Measurements from ENCODE around the gene PACS1. TPM values are rescaled to one million over a fixed set of nuclear protein-coding genes. Genes with fewer than 3 reads are reported as not detected.

Gene PACS1
- total RNA-seq, 2 experiments from 2014 or later: 59.5 to 62.7 TPM

- CTCF ChIA-PET: interaction anchor here (1.5 kb wide), 1 partner anchor 82 kb away, joined by 4 read pairs; no protein-coding TSS in a partner anchor
- POLR2A ChIA-PET: interaction anchor here (0.6 kb wide), 1 partner anchor 439 kb away, joined by 10 read pairs; no protein-coding TSS in a partner anchor
Observed at GRCh38 chr11:66150140-66150539, 80.1 kb downstream of the PACS1 start.

DNA sequence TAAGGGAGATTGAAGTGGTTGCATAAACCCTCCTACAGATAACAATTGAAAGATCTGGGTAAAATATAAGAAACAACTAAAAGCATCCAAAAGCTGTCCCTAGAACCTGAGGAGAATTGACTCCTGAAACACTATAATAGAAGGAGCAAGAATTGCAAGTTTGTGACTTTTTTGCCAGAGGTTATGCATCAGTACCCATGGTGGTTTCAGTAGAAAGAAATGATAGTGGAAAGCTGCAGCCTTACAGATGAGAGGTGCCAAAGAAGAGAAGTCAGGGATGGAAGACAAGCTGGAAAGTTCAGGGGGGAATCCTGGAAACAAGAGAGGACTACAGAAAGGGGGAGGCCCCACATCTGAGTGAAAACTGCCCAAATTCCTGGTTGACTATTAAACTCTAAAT is 80.7 kb downstream of the PACS1 start:
- ChIA-PET CTCF (interaction anchor here (1.5 kb wide), 1 partner anchor 83 kb away, joined by 4 read pairs; no protein-coding TSS in a partner anchor), POLR2A (interaction anchor here (0.6 kb wide), 1 partner anchor 439 kb away, joined by 10 read pairs; no protein-coding TSS in a partner anchor)

DNA sequence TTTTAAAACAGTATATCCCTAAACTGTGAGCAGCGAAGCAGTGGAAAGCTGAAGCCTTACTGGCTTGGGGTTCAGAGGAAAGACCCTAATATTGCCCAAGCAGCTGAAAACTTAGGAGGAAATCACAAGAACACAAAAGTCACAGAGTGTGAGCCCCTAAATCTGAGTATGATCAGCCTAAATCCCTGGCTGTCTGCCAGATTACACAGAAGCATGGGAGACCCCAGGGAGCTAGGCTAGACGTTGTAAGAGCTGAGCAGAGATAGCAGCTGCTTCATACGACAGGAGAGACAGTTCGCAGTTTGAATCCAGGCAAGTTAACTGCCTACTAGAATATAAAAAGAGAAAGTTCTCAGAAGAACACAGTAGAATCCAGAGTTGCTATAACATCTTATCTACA is 81.2 kb downstream of the PACS1 start:
- ChIA-PET CTCF (interaction anchor here (1.5 kb wide), 1 partner anchor 83 kb away, joined by 4 read pairs; no protein-coding TSS in a partner anchor), POLR2A (no interaction called here)

DNA sequence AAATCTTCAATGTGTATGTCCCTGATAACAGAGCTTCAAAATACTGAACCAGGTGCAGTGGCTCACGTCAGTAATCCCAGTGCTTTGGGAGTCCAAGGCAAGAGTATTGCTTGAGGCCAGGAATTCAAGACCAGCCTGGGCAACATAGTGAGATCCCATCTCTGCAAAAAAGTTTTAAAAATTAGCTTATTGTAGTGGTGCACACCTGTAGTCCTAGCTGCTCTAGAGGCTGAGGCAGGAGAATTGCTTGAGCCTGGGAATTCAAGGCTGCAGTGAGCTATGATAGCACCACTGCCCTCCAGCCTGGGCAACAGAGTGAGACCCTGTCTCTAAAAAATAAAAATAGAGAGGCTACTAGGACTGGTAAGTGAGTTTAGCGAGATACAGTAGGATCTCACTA is 84.0 kb downstream of the PACS1 start:
- ChIA-PET CTCF (interaction anchor here (0.6 kb wide), 1 partner anchor 919 kb away, joined by 4 read pairs; no protein-coding TSS in a partner anchor), POLR2A (no interaction called here)

DNA sequence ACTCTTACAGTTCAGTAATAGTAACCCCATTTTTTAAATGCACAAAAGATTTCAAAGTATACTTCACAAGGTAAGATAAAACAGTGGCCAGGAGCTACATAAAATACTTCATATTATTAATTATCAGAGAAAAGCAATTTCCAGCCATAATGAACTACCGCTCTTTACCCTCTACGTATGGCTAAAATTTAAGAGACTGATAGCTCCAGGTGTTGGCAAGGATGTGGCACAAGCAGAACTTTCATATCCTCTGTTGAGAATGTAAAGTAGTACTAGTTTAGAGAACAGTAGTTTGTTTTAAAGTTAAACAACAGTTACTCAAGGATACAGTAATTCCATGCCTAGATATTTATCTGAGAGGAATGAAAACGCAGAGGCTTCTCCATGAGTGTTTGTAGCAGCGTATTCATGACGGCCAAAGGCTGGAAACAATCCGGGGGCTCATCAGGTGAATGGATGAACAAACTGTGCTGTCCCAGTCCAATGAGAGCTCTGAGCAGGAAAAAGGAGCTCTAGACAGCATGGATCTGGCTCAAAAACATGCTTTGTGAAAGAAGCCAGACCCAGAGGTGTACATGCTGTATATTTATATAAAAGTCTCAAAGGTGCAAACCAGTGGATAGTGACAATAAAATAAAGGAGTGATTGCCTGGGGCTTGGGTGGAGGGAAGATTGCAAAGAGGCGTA is 85.5 kb downstream of the PACS1 start:
- CTCF ChIA-PET: no interaction called here
- POLR2A ChIA-PET: no interaction called here

DNA sequence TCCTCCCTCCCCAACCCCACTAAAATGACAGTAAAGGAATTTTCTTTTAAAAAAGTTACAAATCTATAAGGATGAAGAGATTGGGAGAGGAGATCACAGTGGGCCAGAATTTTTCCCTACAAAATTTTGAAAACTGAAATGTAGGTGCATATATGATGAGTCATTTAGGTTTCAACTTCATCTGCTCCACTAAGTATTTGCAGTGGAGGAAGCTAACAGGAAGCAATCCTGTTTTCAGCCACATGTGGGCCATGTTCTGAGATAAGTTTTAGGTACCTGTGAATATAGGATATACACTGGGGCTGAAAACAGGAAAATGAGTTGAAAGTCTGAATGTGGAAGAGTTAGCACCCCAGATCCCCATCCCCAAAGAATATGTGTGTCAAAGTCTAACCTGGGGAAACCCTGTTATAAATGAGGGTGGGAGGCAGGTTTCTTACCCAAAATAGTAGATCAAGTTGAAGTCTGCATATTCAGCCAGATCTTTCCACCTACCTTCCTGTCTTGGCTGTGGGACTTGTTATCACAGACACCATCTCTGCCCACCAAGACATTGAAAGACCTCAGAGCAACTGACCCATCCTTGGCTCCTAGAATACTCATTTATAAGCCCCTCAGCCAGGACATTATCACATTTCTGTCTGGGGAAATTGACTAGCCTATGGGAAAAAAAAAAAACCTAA is 87.3 kb downstream of the PACS1 start:
- CTCF ChIA-PET: no interaction called here
- POLR2A ChIA-PET: no interaction called here

DNA sequence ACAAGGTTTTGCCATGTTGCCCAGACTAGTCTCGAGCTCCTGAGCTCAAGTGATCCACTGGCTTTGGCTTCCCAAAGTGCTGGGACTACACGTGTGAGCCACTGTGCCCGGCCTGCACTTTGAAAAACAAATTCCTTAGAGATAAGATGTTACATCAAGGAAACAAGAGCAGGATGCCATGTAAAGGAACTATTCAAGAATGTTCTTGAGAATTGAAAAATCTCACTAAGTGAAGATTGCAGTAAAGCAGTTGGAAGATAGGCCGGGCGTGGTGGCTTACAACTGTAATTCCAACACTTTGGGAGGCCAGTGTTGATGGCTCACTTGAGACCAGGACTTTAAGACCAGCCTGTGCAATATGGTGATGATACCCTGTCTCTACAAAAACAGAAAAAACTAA is 88.1 kb downstream of the PACS1 start:
- ChIA-PET POLR2A (no interaction called here), CTCF (no interaction called here)

DNA sequence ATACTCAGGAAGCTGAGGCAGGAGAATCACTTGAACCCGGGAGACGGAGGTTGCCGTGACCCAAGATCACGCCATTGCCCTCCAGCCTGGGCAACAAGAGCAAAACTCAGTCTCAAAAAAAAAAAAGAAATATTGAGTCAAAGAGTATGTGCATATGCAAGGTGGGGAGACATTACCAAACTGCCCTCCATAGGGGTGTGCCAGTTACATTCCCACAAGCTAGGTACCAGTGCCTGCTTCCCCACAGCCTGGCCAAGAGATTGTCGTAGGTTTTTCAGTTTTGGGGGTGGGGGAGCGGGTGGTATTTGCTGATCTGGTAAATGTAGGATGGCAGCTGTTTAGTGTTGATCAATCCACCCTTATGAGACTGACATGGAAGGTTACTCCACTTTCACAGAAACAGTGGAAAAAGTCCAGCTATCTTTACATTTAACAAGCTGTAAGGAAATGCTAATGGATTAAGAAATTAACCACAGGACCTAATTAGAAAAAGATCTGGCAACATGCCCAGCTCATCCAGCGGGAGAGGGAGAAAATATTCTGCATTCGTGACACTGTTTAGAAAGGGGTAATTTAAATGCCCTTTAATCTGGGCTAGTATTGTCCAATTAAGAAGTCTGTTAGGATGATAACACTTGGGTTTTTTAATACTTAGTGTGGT is 89.4 kb downstream of the PACS1 start:
- ChIA-PET CTCF (interaction anchor here (0.6 to 1.1 kb wide), 3 partner anchors 15 to 64 kb away, joined by 3 read pairs; no protein-coding TSS in a partner anchor), POLR2A (no interaction called here)

DNA sequence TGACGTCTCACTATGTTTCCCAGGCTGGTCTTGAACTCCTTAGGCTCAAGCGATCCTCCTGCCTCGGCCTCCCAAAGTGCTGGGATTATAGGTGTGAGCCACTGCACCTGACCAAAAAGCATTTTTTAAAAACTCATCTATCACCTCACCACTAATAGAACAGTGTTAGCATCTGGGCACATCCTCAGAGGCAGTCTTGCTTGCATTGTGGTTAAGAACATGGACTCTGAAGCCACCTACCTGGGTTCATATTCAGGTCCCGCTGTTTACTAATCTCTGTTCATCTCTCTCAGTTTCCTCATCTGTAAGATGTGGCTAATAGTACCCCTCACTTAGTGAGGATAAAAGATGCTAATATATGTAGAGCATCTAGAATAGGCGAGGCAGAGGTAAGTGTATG is 90.6 kb downstream of the PACS1 start:
- ChIA-PET CTCF (interaction anchor here (1.5 kb wide), 1 partner anchor 103 kb away, joined by 4 read pairs; no protein-coding TSS in a partner anchor), POLR2A (no interaction called here)

DNA sequence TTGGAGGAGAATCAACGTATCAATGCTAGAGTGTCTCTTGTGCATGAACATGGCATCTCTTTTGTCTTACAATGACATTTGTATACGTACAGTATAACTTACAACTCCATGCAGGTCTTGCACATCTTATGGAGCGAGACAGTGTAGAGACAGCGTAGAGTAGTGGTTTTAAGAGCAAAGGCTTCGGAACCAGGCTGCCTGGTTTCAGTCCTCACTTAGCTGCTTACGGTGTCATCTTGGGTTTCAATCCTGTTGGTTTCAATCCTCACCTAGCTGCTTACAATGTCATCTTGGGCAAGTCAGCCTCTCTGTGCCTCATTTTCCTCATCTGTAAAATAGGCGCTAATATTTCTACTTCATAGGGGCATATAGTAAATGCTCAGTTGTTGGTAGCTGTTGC is 98.2 kb downstream of the PACS1 start:
- POLR2A ChIA-PET: no interaction called here
- CTCF ChIA-PET: no interaction called here

DNA sequence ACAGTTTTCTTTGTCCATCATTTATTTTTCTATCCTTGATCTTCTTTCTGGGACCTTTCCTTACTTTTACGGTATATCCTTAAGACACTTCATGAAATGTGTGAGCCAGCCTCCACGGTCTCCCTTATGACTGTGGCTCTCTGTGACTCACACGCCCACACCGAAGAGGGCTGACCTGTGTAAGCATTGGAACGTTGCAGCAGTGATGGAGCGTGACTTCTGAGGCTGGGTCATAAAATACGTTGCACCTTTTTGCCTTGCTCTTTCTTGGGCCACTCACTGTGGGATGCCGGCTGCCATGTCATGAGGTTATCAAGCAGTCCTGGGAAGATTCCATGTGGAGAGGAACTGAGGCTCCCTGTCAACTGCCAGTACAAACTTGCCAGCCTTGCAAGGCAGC is 102.1 kb downstream of the PACS1 start:
- ChIA-PET CTCF (no interaction called here), POLR2A (no interaction called here)

- CTCF ChIA-PET: no interaction called here
- POLR2A ChIA-PET: no interaction called here
Observed at GRCh38 chr11:66176650-66177049, 106.6 kb downstream of the PACS1 start.

- CTCF ChIA-PET: no interaction called here
- POLR2A ChIA-PET: no interaction called here
Observed at GRCh38 chr11:66178183-66178582, 108.1 kb downstream of the PACS1 start.

GRCh38 chr11:66178871-66179270 is 108.8 kb downstream of the PACS1 start:
- CTCF ChIA-PET: no interaction called here
- POLR2A ChIA-PET: no interaction called here

GRCh38 chr11:66181632-66182315 is 111.7 kb downstream of the PACS1 start:
- ChIA-PET POLR2A (no interaction called here), CTCF (no interaction called here)

GRCh38 chr11:66183494-66184048 is 113.5 kb downstream of the PACS1 start:
- ChIA-PET CTCF (no interaction called here), POLR2A (no interaction called here)

- ChIA-PET CTCF (no interaction called here), POLR2A (no interaction called here)
Observed at GRCh38 chr11:66184728-66185127, 114.7 kb downstream of the PACS1 start.

GRCh38 chr11:66186470-66186869 is 116.4 kb downstream of the PACS1 start:
- ChIA-PET CTCF (no interaction called here), POLR2A (no interaction called here)

DNA sequence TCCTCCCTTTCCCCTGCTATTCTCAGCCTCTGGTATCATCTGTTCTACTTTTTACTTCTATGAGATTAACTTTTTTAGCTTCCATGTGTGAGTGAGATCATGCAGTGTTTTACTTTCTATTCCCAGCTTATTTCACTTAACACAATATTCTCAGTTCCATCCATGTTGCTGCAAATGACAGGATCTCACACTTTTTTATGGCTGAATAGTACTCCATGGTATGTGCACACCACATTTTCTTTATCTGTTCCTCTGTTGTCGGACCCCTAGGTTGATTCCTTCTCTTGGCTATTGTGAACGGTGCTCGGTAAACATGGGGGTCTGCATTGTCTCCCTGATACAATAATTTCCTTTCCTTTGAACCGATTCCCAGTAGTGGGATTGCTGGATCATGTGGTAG is 117.4 kb downstream of the PACS1 start:
- CTCF ChIA-PET: no interaction called here
- POLR2A ChIA-PET: no interaction called here

DNA sequence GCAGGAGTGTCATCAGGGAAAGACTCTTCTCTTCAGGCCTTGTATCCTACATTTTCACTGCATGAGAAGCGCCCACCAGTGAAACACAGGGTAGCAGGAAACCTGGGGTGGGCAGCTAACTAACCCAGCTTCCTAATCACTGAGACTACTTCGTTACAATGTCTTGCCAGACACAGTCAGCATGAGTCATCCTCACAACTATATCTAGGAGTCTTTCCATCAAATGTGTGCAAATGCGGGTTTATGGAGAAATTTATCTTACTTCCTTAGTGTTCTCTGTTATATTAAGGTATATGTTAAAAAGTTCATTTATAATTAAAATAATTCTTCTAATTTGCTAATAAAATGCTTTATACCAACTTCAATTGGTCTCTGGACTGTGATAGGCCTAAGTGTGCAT is 118.5 kb downstream of the PACS1 start:
- CTCF ChIA-PET: interaction anchor here (0.5 kb wide), 1 partner anchor 33 kb away, joined by 3 read pairs; no protein-coding TSS in a partner anchor
- POLR2A ChIA-PET: interaction anchor here (0.7 kb wide), 1 partner anchor 155 kb away, joined by 7 read pairs; no protein-coding TSS in a partner anchor

Data from activated CD8-positive, alpha-beta memory T cell treated with anti-CD3 and anti-CD28 coated beads for 36 hours (primary cell).